AG04449 (cell line): ENCODE measurements around the gene PRMT5.
"Not testable (repeated sequence)": the region's sequence is repeated elsewhere in the genome, so short reads cannot be mapped to it uniquely, and the experiment has no call there.

Experiments used
- CTCF ChIA-PET: fragments of 350-600 bp; formaldehyde crosslinking; extraction: SDS; loops from one replicate; lab custom pipeline; 2021; ENCODE audit warnings: antibody characterized with exemption; lab: Yijun Ruan, JAX
- POLR2A ChIA-PET: fragments of 400-600, 350-600 bp; formaldehyde crosslinking; extraction: SDS; loops from one replicate; lab custom pipeline; 2020; ENCODE audit warnings: antibody characterized with exemption, inconsistent platforms; lab: Yijun Ruan, JAX
- DNase-seq: peaks from one replicate; pipeline ENCODE4 v3.0.0-alpha.2; 2010; ENCODE audit warnings: low read depth, low spot score
- H3K4me3 ChIP-seq: 2 replicates; pipeline ENCODE4 v1.5.1; 2011; ENCODE audit warnings: low read depth, mild to moderate bottlenecking, control low read depth, low read length
- CTCF ChIP-seq: IDR thresholded peaks from one replicate; pipeline ENCODE4 v1.5.1; 2011; ENCODE audit warnings: mild to moderate bottlenecking, moderate library complexity, low read length, control low read depth, inconsistent platforms; ENCODE audit not compliant: insufficient read depth; ENCODE audit errors: missing control alignments

Gene PRMT5

GRCh38 chr14:22962061-22962676 is 33.0 kb upstream of the PRMT5 start:
- CTCF ChIA-PET = interaction anchor here (1.1 to 11.5 kb wide), 5 partner anchors 11 to 115 kb away, joined by 3 to 114 read pairs (median 6); partner anchors contain the start of gene PRMT5
- no peak overlapping the region for H3K4me3 ChIP-seq
- TF ChIP-seq CTCF = no peak
- POLR2A ChIA-PET = no interaction called here
- no peak for DNase-seq

GRCh38 chr14:22955702-22956569 is 26.8 kb upstream of the PRMT5 start:
- no peak for DNase-seq
- TF ChIP-seq CTCF = no peak

GRCh38 chr14:22952418-22952817 is 23.2 kb upstream of the PRMT5 start:
- ChIA-PET POLR2A (no interaction called here), CTCF (interaction anchor here (1.1 to 5.6 kb wide), 5 partner anchors 11 to 116 kb away, joined by 3 to 48 read pairs (median 13); no protein-coding TSS in a partner anchor)
- TF ChIP-seq CTCF = no peak
- no peak overlapping the region for H3K4me3 ChIP-seq
- DNase-seq = no peak

More at GRCh38 chr14:22955702-22956569, 26.8 kb upstream of the PRMT5 start:
- H3K4me3 ChIP-seq = peak overlapping the region; percentile 66
- ChIA-PET POLR2A (interaction anchor here (0.7 to 2.5 kb wide), 7 partner anchors 10 to 139 kb away, joined by 3 to 18 read pairs (median 4); partner anchors contain the start of genes ACIN1, AJUBA and C14orf119), CTCF (interaction anchor here (0.6 to 11.5 kb wide), 14 partner anchors 13 to 732 kb away, joined by 3 to 114 read pairs (median 4); partner anchors contain the start of gene AJUBA)

GRCh38 chr14:22951795-22952194 is 22.6 kb upstream of the PRMT5 start:
- DNase-seq, POLR2A ChIA-PET, H3K4me3 ChIP-seq: not testable (repeated sequence)
- CTCF ChIA-PET = interaction anchor here (1.0 to 2.0 kb wide), 2 partner anchors 22 to 34 kb away, joined by 5 to 13 read pairs; no protein-coding TSS in a partner anchor

GRCh38 chr14:22945642-22946041 is 16.5 kb upstream of the PRMT5 start:
- CTCF ChIA-PET = interaction anchor here (0.8 to 10.6 kb wide), 7 partner anchors 9 to 72 kb away, joined by 3 to 100 read pairs (median 5); partner anchors contain the start of genes AJUBA and PRMT5
- no peak for DNase-seq
- POLR2A ChIA-PET = interaction anchor here (0.5 to 0.9 kb wide), 2 partner anchors 11 to 18 kb away, joined by 3 read pairs; no protein-coding TSS in a partner anchor
- H3K4me3 ChIP-seq = no peak overlapping the region
- TF ChIP-seq CTCF = no peak

- ChIA-PET CTCF (interaction anchor here (0.7 to 10.6 kb wide), 7 partner anchors 9 to 388 kb away, joined by 3 to 100 read pairs (median 7); partner anchors contain the start of genes HAUS4 and PRMT5), POLR2A (interaction anchor here (0.6 kb wide), 2 partner anchors 44 to 1303 kb away, joined by 3 to 8 read pairs; no protein-coding TSS in a partner anchor)
- TF ChIP-seq CTCF = no peak
- H3K4me3 ChIP-seq = no peak overlapping the region
- DNase-seq = no peak
These were observed 10.5 kb upstream of the PRMT5 start for GRCh38 chr14:22939684-22940083.
